ENCODE data around the gene ARHGAP18.

DNA sequence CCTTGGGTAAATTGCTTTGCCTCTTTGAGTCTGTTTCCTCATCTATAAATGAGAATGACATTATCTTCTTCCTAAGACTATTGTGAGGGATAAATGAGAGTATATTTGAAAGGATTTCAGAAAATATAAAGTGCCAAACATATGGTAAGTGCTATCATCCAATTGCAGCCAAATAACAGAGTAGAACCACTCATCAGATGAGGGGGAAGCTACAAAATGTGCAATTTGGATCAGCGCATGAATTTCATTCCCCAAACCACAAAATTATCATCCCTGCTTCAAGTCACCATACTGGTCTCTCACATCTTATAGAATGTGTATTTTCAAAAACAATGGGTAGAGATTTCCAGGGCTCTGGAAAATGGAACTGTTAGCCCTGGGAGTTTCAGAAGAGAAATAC, 158.5 kb downstream of the ARHGAP18 start:
- TF ChIP-seq, protein P1, sequence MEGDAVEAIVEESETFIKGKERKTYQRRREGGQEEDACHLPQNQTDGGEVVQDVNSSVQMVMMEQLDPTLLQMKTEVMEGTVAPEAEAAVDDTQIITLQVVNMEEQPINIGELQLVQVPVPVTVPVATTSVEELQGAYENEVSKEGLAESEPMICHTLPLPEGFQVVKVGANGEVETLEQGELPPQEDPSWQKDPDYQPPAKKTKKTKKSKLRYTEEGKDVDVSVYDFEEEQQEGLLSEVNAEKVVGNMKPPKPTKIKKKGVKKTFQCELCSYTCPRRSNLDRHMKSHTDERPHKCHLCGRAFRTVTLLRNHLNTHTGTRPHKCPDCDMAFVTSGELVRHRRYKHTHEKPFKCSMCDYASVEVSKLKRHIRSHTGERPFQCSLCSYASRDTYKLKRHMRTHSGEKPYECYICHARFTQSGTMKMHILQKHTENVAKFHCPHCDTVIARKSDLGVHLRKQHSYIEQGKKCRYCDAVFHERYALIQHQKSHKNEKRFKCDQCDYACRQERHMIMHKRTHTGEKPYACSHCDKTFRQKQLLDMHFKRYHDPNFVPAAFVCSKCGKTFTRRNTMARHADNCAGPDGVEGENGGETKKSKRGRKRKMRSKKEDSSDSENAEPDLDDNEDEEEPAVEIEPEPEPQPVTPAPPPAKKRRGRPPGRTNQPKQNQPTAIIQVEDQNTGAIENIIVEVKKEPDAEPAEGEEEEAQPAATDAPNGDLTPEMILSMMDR (IDR thresholded peaks at IDR 0.05; ENCODE audit: insufficient read depth, low read length, poor library complexity, severe bottlenecking), result no peak
- TF ChIP-seq EZH2phosphoT487 (conservative IDR thresholded peaks at IDR 0.05; ENCODE audit: low read length), result no peak

Measured in SU-DHL-6 (cell line).